GM12878 (cell line): ENCODE measurements around the gene SLC29A1. TPM values are rescaled to one million over a fixed set of nuclear protein-coding genes. Genes with fewer than 3 reads are reported as not detected.

Source experiments
- CEBPZ ChIP-seq: fragments of 150-350 bp; IDR thresholded peaks from 2 replicates; pipeline ENCODE4 v1.6.1; 2016; ENCODE audit warnings: low read depth, low read length
- CHD2 ChIP-seq: IDR thresholded peaks from 2 replicates; pipeline ENCODE4 v1.6.1; 2011; ENCODE audit warnings: low read depth, low read length, improper control_type of control experiment, borderline replicate concordance
- MTA2 ChIP-seq: fragments of 450-650 bp; IDR thresholded peaks from 2 replicates; pipeline ENCODE4 v1.6.1; 2016; ENCODE audit warnings: low read depth, mild to moderate bottlenecking, moderate library complexity
- NBN ChIP-seq: fragments of 450-650 bp; IDR thresholded peaks from 2 replicates; pipeline ENCODE4 v1.6.1; 2016
- POLR2AphosphoS2 ChIP-seq: IDR thresholded peaks from 2 replicates; pipeline ENCODE4 v1.6.1; 2011; ENCODE audit warnings: low read depth, mild to moderate bottlenecking, low read length, improper control_type of control experiment, moderate library complexity
- POLR2AphosphoS5 ChIP-seq: IDR thresholded peaks from 2 replicates; pipeline ENCODE4 v1.6.1; 2011; ENCODE audit warnings: mild to moderate bottlenecking, low read length, inconsistent platforms
- RELA ChIP-seq: fragments of 450-650 bp; IDR thresholded peaks from 2 replicates; pipeline ENCODE4 v1.8.0; 2014; ENCODE audit warnings: borderline replicate concordance; ENCODE audit not compliant: partially characterized antibody
- SMC3 ChIP-seq: IDR thresholded peaks from 2 replicates; pipeline ENCODE4 v1.6.1; 2011; ENCODE audit warnings: low read length, improper control_type of control experiment, borderline replicate concordance
- SUZ12 ChIP-seq: fragments of 200-600 bp; sonication (generic); IDR thresholded peaks from one replicate; pipeline ENCODE4 v1.6.1; 2018; ENCODE audit warnings: antibody characterized with exemption, mild to moderate bottlenecking; ENCODE audit not compliant: unreplicated experiment
- ZBED1 ChIP-seq: IDR thresholded peaks from 2 replicates; pipeline ENCODE4 v1.6.1; 2016; ENCODE audit warnings: borderline replicate concordance
- ZNF24 ChIP-seq: fragments of 450-650 bp; IDR thresholded peaks from 2 replicates; pipeline ENCODE4 v1.6.1; 2017; ENCODE audit warnings: antibody characterized with exemption, mild to moderate bottlenecking
- ZSCAN29 ChIP-seq: fragments of 450-650 bp; IDR thresholded peaks from 2 replicates; pipeline ENCODE4 v1.6.1; 2017; ENCODE audit warnings: mild to moderate bottlenecking, moderate library complexity
- polyA plus RNA-seq, 11 experiments: library from polyadenylated mRNA; depleted of rRNA in 4 of 11; unstranded in 6 of 11; stranded (reverse) in 5 of 11; fragments of >200 nt; fragmentation: Nextera tagmentation in 4 of 11; fragmentation: Illumina TruSeq in 1 of 11; extraction: Ambion mirVana in 4 of 11; extraction: Trizol in 1 of 11; gene quantifications; 1 replicate in 1 of 11; 2 replicates in 10 of 11; pipeline versions ENCODE4 v1.2.1 to v1.2.3, GENCODE V29; 2011 to 2016; ENCODE audit warnings: inconsistent platforms in 2 of 11, missing spikeins in 2 of 11, low read depth in 1 of 11
- total RNA-seq, 4 experiments: library from RNA; depleted of rRNA in 3 of 4; stranded (reverse); fragments of >200 nt in 3 of 4; fragmentation: Illumina TruSeq in 1 of 4; extraction: Trizol in 1 of 4; gene quantifications; 2 replicates each; pipeline versions ENCODE4 v1.2.1 to v1.2.3, GENCODE V29; 2013 to 2021
- TF ChIP-seq, protein P1 (sequence below): fragments of 450-650 bp; IDR thresholded peaks from 2 replicates; pipeline ENCODE4 v1.6.1; 2016; ENCODE audit warnings: mild to moderate bottlenecking
- TF ChIP-seq, protein P2 (sequence below): fragments of 450-650 bp; IDR thresholded peaks from 2 replicates; pipeline ENCODE4 v1.6.1; 2017; ENCODE audit warnings: mild to moderate bottlenecking, moderate library complexity
- TF ChIP-seq, protein P3 (sequence below): fragments of 450-650 bp; formaldehyde crosslinking; IDR thresholded peaks from 2 replicates; pipeline ENCODE4 v1.4.0; 2022; ENCODE audit warnings: mild to moderate bottlenecking, moderate library complexity

Gene SLC29A1
- total and polyA plus RNA-seq, 10 of the 15 experiments (the other 5 are each of a cell fraction or from before 2014, with no cell fraction given), result 10.0 to 132 (median 93.4) TPM

- TF ChIP-seq SUZ12 (no peak), ZSCAN29 (0 out of 2 replicates have a peak, but pooled peaks have one; percentile 9), ZBED1 (peak; percentile 78; the same call in 1 of the 2 replicates), SMC3 (peak; percentile 10; the same call in 1 of the 2 replicates), MTA2 (peak; percentile 77), NBN (peak; percentile 95), CEBPZ (no peak), POLR2AphosphoS5 (peak; percentile 77), CHD2 (0 out of 2 replicates have a peak, but pooled peaks have one; percentile 31), POLR2AphosphoS2 (peak; percentile 98; the same call in 1 of the 2 replicates), ZNF24 (peak; percentile 67), RELA (no peak)
- TF ChIP-seq, protein P1, sequence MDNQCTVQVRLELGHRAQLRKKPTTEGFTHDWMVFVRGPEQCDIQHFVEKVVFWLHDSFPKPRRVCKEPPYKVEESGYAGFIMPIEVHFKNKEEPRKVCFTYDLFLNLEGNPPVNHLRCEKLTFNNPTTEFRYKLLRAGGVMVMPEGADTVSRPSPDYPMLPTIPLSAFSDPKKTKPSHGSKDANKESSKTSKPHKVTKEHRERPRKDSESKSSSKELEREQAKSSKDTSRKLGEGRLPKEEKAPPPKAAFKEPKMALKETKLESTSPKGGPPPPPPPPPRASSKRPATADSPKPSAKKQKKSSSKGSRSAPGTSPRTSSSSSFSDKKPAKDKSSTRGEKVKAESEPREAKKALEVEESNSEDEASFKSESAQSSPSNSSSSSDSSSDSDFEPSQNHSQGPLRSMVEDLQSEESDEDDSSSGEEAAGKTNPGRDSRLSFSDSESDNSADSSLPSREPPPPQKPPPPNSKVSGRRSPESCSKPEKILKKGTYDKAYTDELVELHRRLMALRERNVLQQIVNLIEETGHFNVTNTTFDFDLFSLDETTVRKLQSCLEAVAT, result peak; percentile 87
- TF ChIP-seq, protein P2, sequence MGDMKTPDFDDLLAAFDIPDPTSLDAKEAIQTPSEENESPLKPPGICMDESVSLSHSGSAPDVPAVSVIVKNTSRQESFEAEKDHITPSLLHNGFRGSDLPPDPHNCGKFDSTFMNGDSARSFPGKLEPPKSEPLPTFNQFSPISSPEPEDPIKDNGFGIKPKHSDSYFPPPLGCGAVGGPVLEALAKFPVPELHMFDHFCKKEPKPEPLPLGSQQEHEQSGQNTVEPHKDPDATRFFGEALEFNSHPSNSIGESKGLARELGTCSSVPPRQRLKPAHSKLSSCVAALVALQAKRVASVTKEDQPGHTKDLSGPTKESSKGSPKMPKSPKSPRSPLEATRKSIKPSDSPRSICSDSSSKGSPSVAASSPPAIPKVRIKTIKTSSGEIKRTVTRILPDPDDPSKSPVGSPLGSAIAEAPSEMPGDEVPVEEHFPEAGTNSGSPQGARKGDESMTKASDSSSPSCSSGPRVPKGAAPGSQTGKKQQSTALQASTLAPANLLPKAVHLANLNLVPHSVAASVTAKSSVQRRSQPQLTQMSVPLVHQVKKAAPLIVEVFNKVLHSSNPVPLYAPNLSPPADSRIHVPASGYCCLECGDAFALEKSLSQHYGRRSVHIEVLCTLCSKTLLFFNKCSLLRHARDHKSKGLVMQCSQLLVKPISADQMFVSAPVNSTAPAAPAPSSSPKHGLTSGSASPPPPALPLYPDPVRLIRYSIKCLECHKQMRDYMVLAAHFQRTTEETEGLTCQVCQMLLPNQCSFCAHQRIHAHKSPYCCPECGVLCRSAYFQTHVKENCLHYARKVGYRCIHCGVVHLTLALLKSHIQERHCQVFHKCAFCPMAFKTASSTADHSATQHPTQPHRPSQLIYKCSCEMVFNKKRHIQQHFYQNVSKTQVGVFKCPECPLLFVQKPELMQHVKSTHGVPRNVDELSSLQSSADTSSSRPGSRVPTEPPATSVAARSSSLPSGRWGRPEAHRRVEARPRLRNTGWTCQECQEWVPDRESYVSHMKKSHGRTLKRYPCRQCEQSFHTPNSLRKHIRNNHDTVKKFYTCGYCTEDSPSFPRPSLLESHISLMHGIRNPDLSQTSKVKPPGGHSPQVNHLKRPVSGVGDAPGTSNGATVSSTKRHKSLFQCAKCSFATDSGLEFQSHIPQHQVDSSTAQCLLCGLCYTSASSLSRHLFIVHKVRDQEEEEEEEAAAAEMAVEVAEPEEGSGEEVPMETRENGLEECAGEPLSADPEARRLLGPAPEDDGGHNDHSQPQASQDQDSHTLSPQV, result no peak
- TF ChIP-seq, protein P3, sequence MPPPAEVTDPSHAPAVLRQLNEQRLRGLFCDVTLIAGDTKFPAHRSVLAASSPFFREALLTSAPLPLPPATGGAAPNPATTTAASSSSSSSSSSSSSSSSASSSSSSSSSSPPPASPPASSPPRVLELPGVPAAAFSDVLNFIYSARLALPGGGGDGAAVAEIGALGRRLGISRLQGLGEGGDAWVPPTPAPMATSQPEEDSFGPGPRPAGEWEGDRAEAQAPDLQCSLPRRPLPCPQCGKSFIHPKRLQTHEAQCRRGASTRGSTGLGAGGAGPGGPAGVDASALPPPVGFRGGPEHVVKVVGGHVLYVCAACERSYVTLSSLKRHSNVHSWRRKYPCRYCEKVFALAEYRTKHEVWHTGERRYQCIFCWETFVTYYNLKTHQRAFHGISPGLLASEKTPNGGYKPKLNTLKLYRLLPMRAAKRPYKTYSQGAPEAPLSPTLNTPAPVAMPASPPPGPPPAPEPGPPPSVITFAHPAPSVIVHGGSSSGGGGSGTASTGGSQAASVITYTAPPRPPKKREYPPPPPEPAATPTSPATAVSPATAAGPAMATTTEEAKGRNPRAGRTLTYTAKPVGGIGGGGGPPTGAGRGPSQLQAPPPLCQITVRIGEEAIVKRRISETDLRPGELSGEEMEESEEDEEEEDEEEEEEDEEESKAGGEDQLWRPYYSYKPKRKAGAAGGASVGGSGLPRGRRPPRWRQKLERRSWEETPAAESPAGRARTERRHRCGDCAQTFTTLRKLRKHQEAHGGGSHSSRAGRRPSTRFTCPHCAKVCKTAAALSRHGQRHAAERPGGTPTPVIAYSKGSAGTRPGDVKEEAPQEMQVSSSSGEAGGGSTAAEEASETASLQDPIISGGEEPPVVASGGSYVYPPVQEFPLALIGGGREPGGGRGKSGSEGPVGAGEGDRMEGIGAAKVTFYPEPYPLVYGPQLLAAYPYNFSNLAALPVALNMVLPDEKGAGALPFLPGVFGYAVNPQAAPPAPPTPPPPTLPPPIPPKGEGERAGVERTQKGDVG (CRISPR knock-in tag), result 0 out of 2 replicates have a peak, but pooled peaks have one; percentile 42
Measured at GRCh38 chr6:44257753-44258324, 34.4 kb downstream of the SLC29A1 start (continued).
